Skin of body (tissue), 2 donors: Measurements from ENCODE around the gene NPHP4. TPM values are rescaled to one million over a fixed set of nuclear protein-coding genes. Genes with fewer than 3 reads are reported as not detected.

Experiments
- DNase-seq: peaks from one replicate; lab custom pipeline; 2025; lab: John Stamatoyannopoulos, UW
- total RNA-seq: library from RNA; depleted of rRNA; stranded (reverse); fragments of >200 nt; gene quantifications from one replicate; pipeline ENCODE4 v1.2.3, GENCODE V29; 2014

NPHP4 gene
- total RNA-seq, 1 donor from 2014 or later: 9.0 TPM

GRCh38 chr1:5973771-5974170 is 18.5 kb downstream of the NPHP4 start:
- DNase-seq: peak; percentile 27

GRCh38 chr1:5972198-5972520 is 20.1 kb downstream of the NPHP4 start:
- DNase-seq: no peak

GRCh38 chr1:5971471-5972197 is 20.6 kb downstream of the NPHP4 start:
- DNase-seq: no peak

- no peak for DNase-seq
These were observed 21.5 kb downstream of the NPHP4 start for GRCh38 chr1:5970610-5971273.

GRCh38 chr1:5969168-5969567 is 23.1 kb downstream of the NPHP4 start:
- DNase-seq: no peak

GRCh38 chr1:5968161-5968736 is 24.0 kb downstream of the NPHP4 start:
- DNase-seq: no peak

- peak; percentile 19 for DNase-seq
These were observed 24.7 kb downstream of the NPHP4 start for GRCh38 chr1:5967351-5968160.

- DNase-seq: no peak
These were observed 25.6 kb downstream of the NPHP4 start for GRCh38 chr1:5966543-5967205.

- no peak for DNase-seq
These were observed 26.6 kb downstream of the NPHP4 start for GRCh38 chr1:5965586-5966131.

GRCh38 chr1:5962265-5963105 is 29.7 kb downstream of the NPHP4 start:
- DNase-seq: no peak

- DNase-seq: no peak
These were observed 30.6 kb downstream of the NPHP4 start for GRCh38 chr1:5961601-5962000.

GRCh38 chr1:5960336-5960735 is 31.9 kb downstream of the NPHP4 start:
- DNase-seq: no peak

GRCh38 chr1:5959667-5960230 is 32.5 kb downstream of the NPHP4 start:
- no peak for DNase-seq

GRCh38 chr1:5959087-5959486 is 33.1 kb downstream of the NPHP4 start:
- DNase-seq: no peak

GRCh38 chr1:5956022-5956830 is 36.0 kb downstream of the NPHP4 start:
- no peak for DNase-seq

GRCh38 chr1:5955479-5955977 is 36.7 kb downstream of the NPHP4 start:
- DNase-seq: no peak

- no peak for DNase-seq
These were observed 37.3 kb downstream of the NPHP4 start for GRCh38 chr1:5954964-5955363.

GRCh38 chr1:5953386-5953785 is 38.8 kb downstream of the NPHP4 start:
- DNase-seq: no peak

- DNase-seq: no peak
These were observed 40.3 kb downstream of the NPHP4 start for GRCh38 chr1:5951846-5952410.
